ENCODE measurements around the gene CMC4. TPM values are rescaled to one million over a fixed set of nuclear protein-coding genes. Genes with fewer than 3 reads are reported as not detected.

Gene CMC4
- total and polyA plus RNA-seq, 4 donors = 4.3 to 15.7 (median 8.4) TPM

DNA sequence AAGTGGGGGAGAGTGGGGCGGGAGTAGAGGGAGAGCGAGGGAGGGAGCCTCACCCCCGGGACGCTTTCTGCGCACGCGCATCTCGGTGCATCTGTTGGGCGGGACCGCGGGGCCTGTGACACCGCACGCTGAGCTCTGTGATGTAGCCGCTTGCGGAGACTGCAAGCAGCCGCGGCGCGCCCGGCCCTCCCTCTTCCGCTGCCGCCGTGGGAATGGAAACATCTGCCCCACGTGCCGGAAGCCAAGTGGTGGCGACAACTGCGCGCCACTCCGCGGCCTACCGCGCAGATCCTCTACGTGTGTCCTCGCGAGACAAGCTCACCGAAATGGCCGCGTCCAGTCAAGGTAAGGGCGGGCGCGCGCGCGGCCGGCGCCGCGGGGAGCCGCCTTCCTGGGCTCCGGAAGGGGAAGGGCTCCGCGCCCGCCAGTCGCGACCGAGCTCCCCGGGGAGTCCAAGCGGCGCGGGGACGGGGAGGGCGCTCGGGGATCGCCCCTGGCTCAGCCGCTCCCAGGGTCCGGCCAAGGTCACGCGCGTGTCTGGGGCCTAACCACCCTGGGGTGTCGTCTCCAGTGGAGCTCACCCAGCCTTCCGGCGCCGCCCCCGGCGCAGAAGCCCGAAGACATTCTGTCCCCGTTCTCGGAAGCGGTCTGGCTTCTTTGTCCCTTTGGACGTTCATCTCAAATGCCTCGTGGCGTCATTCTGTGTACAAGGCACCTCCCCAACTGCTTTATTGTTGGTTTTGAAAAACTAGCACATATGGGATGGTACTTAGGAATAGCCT is 44.0 kb downstream of the CMC4 start, which contains the start of gene FUNDC2:
FUNDC2 (plus strand) TSS at position 118 of the 782 bp plus-strand sequence; CDS start at position 213, 95 bp downstream.
- H3K9ac ChIP-seq (ENCODE audit: insufficient read depth in 1 of 2, low read length in 2 of 2) = peak within 1 kb of the TSS; percentile 60 to 98
- peaks cover 0 to 2% (median 0%) of the 10 kb centered on the region in 5 donors for H3K4me1 ChIP-seq (ENCODE audit: control insufficient read depth in 5 of 5, insufficient read depth in 5 of 5, low read length in 5 of 5)
- H3K27ac ChIP-seq (ENCODE audit: low read depth in 1 of 2, low read length in 1 of 2) = peak within 1 kb of the TSS; percentile 97 to 100
- ATAC-seq (ENCODE audit: insufficient read depth, low FRiP score) (peak; percentile 90), DNase-seq (peak; percentile 96)
- H3K9me3 ChIP-seq (ENCODE audit: control insufficient read depth in 4 of 4, insufficient read depth in 3 of 4, low read length in 3 of 4) = peaks cover 0 to 3% (median 1%) of the 10 kb centered on the region in 4 donors
- no peaks in the 10 kb centered on the region for H3K27me3 ChIP-seq (ENCODE audit: control insufficient read depth in 3 of 3, insufficient read depth in 3 of 3, low read length in 2 of 3)
- 0 to 35% methylated on average over 20 to 82 of the region's 82 CpGs for WGBS, 2 donors
- no peaks in the 10 kb centered on the region for H3K36me3 ChIP-seq (ENCODE audit: control insufficient read depth in 4 of 4, insufficient read depth in 4 of 4, low read length in 4 of 4)
- TF ChIP-seq, protein P1, sequence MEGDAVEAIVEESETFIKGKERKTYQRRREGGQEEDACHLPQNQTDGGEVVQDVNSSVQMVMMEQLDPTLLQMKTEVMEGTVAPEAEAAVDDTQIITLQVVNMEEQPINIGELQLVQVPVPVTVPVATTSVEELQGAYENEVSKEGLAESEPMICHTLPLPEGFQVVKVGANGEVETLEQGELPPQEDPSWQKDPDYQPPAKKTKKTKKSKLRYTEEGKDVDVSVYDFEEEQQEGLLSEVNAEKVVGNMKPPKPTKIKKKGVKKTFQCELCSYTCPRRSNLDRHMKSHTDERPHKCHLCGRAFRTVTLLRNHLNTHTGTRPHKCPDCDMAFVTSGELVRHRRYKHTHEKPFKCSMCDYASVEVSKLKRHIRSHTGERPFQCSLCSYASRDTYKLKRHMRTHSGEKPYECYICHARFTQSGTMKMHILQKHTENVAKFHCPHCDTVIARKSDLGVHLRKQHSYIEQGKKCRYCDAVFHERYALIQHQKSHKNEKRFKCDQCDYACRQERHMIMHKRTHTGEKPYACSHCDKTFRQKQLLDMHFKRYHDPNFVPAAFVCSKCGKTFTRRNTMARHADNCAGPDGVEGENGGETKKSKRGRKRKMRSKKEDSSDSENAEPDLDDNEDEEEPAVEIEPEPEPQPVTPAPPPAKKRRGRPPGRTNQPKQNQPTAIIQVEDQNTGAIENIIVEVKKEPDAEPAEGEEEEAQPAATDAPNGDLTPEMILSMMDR (IDR thresholded peaks at IDR 0.05; ENCODE audit: control extremely low read depth, extremely low read depth) = no peak
- peak within 1 kb of the TSS; percentile 64 for H3K4me3 ChIP-seq

DNA sequence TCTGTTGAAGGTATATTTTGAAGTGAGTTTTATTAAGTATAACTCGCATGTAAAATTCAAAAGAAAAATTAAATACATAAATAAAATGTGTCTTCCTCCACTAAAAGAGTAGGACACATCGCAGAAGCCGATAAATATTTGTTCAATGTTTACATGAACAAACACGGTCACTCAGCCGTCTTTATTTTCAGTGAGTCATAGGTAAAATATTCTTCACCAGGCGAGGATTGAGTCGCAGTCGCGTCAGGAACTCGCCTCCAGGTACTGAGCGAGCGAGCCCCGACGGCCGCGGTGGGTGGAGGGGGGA is 44.6 kb downstream of the CMC4 start:
- ATAC-seq (ENCODE audit: insufficient read depth, low FRiP score) (no peak), DNase-seq (no peak)
- Histone ChIP-seq H3K4me1 (ENCODE audit: control insufficient read depth in 5 of 5, insufficient read depth in 5 of 5, low read length in 5 of 5) (peaks cover 0 to 2% (median 0%) of the 10 kb centered on the region in 5 donors), H3K9ac (ENCODE audit: insufficient read depth in 1 of 2, low read length in 2 of 2) (peak overlapping the region; percentile 12 to 81), H3K36me3 (ENCODE audit: control insufficient read depth in 4 of 4, insufficient read depth in 4 of 4, low read length in 4 of 4) (no peaks in the 10 kb centered on the region), H3K27me3 (ENCODE audit: control insufficient read depth in 3 of 3, insufficient read depth in 3 of 3, low read length in 2 of 3) (no peaks in the 10 kb centered on the region), H3K4me3 (no peak overlapping the region), H3K9me3 (ENCODE audit: control insufficient read depth in 4 of 4, insufficient read depth in 3 of 4, low read length in 3 of 4) (peaks cover 0 to 3% (median 1%) of the 10 kb centered on the region in 4 donors), H3K27ac (ENCODE audit: low read depth in 1 of 2, low read length in 1 of 2) (peak overlapping the region; percentile 83 to 97)
- 0 to 39% methylated on average over 14 to 16 of the region's 16 CpGs for WGBS, 2 donors
- TF ChIP-seq, protein P1 (IDR thresholded peaks at IDR 0.05; ENCODE audit: control extremely low read depth, extremely low read depth) = no peak

DNA sequence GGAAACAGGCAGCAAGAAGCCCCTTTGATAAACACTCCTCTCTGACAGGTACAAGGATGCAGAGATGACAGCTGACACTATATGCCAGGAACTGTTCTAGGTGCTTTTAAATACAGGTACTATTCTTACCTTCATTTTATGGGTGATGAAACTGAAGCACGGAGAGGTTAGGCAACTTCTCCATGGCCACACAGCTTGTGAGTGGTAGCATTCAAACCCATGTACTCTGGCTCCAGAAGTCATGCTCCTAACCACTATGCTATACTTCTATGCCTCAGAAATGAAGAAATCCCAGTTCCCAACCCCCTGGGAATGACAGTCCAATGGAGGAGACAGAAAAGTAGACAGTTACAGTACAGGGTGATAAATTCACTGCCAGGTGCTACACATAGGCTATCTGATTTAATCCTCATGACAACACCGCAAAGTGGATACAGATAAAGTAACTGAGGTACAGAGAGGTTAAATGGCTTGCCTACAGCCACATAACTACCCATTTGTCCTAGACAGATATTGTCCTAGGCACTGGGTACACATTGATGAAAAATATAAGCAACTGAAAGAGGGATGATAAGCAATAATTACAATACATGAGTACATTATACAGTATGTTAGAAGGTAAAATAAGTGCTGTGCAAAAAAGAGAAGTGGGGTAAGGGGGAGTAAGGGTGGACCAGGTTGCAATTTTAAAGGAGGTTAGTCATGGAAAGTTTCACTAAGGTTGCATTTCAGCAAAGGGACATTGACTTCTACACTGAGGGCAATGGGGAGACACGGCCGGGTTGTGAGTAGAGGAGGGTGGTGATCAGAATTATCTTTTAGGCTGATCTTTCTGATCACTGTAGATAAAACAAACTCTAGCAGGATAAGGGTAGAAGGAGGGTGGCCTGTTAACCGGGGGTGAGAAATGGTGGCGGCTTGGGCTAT is 46.8 kb downstream of the CMC4 start:
- Histone ChIP-seq H3K36me3 (ENCODE audit: control insufficient read depth in 4 of 4, insufficient read depth in 4 of 4, low read length in 4 of 4) (no peaks in the 10 kb centered on the region), H3K27me3 (ENCODE audit: control insufficient read depth in 3 of 3, insufficient read depth in 3 of 3, low read length in 2 of 3) (no peaks in the 10 kb centered on the region), H3K9me3 (ENCODE audit: control insufficient read depth in 4 of 4, insufficient read depth in 3 of 4, low read length in 3 of 4) (peaks cover 0 to 3% (median 1%) of the 10 kb centered on the region in 4 donors), H3K4me1 (ENCODE audit: control insufficient read depth in 5 of 5, insufficient read depth in 5 of 5, low read length in 5 of 5) (peaks cover 0 to 2% (median 0%) of the 10 kb centered on the region in 5 donors), H3K4me3 (no peak overlapping the region), H3K27ac (ENCODE audit: low read depth in 1 of 2, low read length in 1 of 2) (no peak overlapping the region), H3K9ac (ENCODE audit: insufficient read depth in 1 of 2, low read length in 2 of 2) (no peak overlapping the region)
- DNase-seq (no peak), ATAC-seq (ENCODE audit: insufficient read depth, low FRiP score) (no peak)
- TF ChIP-seq, protein P1 (IDR thresholded peaks at IDR 0.05; ENCODE audit: control extremely low read depth, extremely low read depth) = no peak
- WGBS, 2 donors = 83 to 85% methylated on average over 6 of the region's 6 CpGs
